ENCODE data around the gene ULK2.

GRCh38 chr17:19785854-19786253, 81.9 kb downstream of the ULK2 start:
- TF ChIP-seq EZH2 (IDR thresholded peaks at IDR 0.05; ENCODE audit: borderline replicate concordance, insufficient read depth, low read depth, low read length, poor library complexity, severe bottlenecking) (no peak), CTCF (IDR thresholded peaks at IDR 0.05) (no peak)

All from B cell (primary cell).